Gastroesophageal sphincter (tissue), 4 donors: ENCODE measurements around the gene ANKRD33. TPM values are rescaled to one million over a fixed set of nuclear protein-coding genes. Genes with fewer than 3 reads are reported as not detected.

Source experiments
- ATAC-seq: fragments of 150-250 bp; one replicate; pipeline ENCODE4 v1.9.1; 2016; ENCODE audit warnings: mild to moderate bottlenecking, moderate library complexity
- H3K27ac ChIP-seq, 4 donors: fragments of 200-600 bp; sonication (generic) in 3 of 4; 1 replicate in 3 of 4; 2 replicates in 1 of 4; pipeline ENCODE4 v1.5.1; 2016 to 2019
- H3K27me3 ChIP-seq: fragments of 200-600 bp; sonication (generic); one replicate; pipeline ENCODE4 v1.5.1; 2019
- H3K36me3 ChIP-seq, 2 donors: fragments of 200-600 bp; sonication (generic); one replicate each; pipeline ENCODE4 v1.5.1; 2019; ENCODE audit warnings: control low read depth in 1 of 2
- H3K4me1 ChIP-seq, 3 donors: fragments of 200-600 bp; sonication (generic); 1 replicate in 2 of 3; 2 replicates in 1 of 3; pipeline ENCODE4 v1.5.1; 2016 to 2019; ENCODE audit warnings: control low read depth in 2 of 3
- H3K4me3 ChIP-seq, 2 donors: fragments of 200-600 bp; sonication (generic); one replicate each; pipeline ENCODE4 v1.5.1; 2019; ENCODE audit warnings: mild to moderate bottlenecking in 1 of 2, moderate library complexity in 1 of 2
- H3K9me3 ChIP-seq, 3 donors: fragments of 200-600 bp; sonication (generic); one replicate each; pipeline ENCODE4 v1.5.1; 2017 to 2019; ENCODE audit warnings: control low read depth in 2 of 3
- EP300 ChIP-seq: sonication (generic); formaldehyde crosslinking; IDR thresholded peaks from one replicate; pipeline ENCODE4 v1.6.1; 2017; ENCODE audit warnings: antibody characterized with exemption, mild to moderate bottlenecking
- POLR2A ChIP-seq, 2 donors: fragments of 450-650 bp; IDR thresholded peaks; one replicate each; pipeline ENCODE4 v1.6.1; 2017; ENCODE audit warnings: antibody characterized with exemption in 2 of 2, mild to moderate bottlenecking in 2 of 2, moderate library complexity in 1 of 2
- POLR2AphosphoS5 ChIP-seq: sonication (generic); formaldehyde crosslinking; IDR thresholded peaks from one replicate; pipeline ENCODE4 v1.6.1; 2017; ENCODE audit warnings: antibody characterized with exemption
- WGBS, 2 donors: methylation state at CpG; one replicate each; pipeline ENCODE4 v1.1.5; 2018; ENCODE audit warnings: low coverage in 1 of 2; 5-methylcytosine and 5-hydroxymethylcytosine counted together
- total RNA-seq, 4 donors: library from RNA; depleted of rRNA; stranded (reverse); fragments of >200 nt; gene quantifications; one replicate each; pipeline ENCODE4 v1.1.0, GENCODE V29; 2016
- TF ChIP-seq, protein P1 (sequence below), 4 experiments: fragments of 200-600 bp in 2 of 4; fragments of 450-650 bp in 2 of 4; sonication (generic) in 1 of 4; IDR thresholded peaks; one replicate each; pipeline ENCODE4 v1.5.1; 2017 to 2019; ENCODE audit warnings: antibody characterized with exemption in 4 of 4, mild to moderate bottlenecking in 2 of 4, moderate library complexity in 2 of 4

ANKRD33 gene
- total RNA-seq, 4 donors from 2014 or later: not detected

DNA sequence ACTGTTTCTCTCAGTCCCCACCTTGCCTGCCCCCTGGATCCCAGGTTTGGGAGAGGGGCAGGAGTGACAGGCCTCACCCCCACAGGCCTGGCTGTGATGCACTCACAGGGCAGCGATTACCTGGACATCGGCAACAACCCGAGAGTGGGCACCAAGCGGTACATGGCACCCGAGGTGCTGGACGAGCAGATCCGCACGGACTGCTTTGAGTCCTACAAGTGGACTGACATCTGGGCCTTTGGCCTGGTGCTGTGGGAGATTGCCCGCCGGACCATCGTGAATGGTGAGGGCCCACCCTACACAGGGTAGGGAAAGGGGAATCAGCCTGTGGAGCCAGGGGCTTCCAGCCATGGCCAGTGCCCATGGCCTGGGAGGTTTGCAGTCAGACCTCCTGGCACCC, 28.0 kb downstream of the ANKRD33 start:
- WGBS, 2 donors: 100% methylated on average over 5 to 8 of the region's 11 CpGs
- no peak for ATAC-seq
- H3K4me1 ChIP-seq: peaks cover 0 to 49% (median 27%) of the 10 kb centered on the region in 3 donors
- H3K36me3 ChIP-seq: peaks cover 0 to 41% of the 10 kb centered on the region in 2 donors
- no peak overlapping the region for H3K27ac ChIP-seq
- H3K9me3 ChIP-seq: no peaks in the 10 kb centered on the region
- no peak for TF ChIP-seq EP300
- no peak for TF ChIP-seq POLR2A (IDR thresholded peaks at IDR 0.05)
- TF ChIP-seq POLR2AphosphoS5: no peak
- TF ChIP-seq, protein P1, sequence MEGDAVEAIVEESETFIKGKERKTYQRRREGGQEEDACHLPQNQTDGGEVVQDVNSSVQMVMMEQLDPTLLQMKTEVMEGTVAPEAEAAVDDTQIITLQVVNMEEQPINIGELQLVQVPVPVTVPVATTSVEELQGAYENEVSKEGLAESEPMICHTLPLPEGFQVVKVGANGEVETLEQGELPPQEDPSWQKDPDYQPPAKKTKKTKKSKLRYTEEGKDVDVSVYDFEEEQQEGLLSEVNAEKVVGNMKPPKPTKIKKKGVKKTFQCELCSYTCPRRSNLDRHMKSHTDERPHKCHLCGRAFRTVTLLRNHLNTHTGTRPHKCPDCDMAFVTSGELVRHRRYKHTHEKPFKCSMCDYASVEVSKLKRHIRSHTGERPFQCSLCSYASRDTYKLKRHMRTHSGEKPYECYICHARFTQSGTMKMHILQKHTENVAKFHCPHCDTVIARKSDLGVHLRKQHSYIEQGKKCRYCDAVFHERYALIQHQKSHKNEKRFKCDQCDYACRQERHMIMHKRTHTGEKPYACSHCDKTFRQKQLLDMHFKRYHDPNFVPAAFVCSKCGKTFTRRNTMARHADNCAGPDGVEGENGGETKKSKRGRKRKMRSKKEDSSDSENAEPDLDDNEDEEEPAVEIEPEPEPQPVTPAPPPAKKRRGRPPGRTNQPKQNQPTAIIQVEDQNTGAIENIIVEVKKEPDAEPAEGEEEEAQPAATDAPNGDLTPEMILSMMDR (IDR thresholded peaks at IDR 0.05): no peak
- no peak overlapping the region for H3K4me3 ChIP-seq
- H3K27me3 ChIP-seq: peaks cover 37% of the 10 kb centered on the region

DNA sequence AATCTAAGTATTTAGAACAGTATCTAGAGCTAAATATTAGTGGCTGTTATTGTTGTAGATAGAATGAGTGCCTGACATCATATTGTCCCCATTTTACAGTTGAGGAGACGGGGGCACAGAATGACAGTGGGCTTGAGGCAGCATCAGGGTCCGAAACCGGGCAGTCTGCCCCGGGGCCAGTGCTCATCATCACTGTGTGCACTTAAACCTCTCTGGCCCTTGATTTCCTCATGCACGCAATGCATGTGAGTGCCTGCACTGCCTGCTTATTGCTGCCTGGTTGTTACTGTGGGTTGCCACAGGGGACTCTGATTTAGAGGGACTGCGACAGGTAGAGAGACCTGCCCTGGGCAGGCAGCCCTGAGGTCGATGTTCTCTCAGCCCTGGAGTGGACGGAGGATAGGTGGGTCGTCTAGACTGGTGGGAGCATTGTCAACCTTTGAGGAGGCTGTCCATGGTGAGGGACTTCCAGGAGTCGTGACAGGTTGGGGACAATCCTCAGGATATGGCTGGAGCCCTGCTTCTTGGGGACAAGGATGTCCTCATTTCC, 29.2 kb downstream of the ANKRD33 start:
- Histone ChIP-seq H3K36me3 (peaks cover 0 to 44% of the 10 kb centered on the region in 2 donors), H3K27ac (peak overlapping the region in 2 of 4 donors; percentile 30 to 48), H3K4me3 (no peak overlapping the region), H3K9me3 (no peaks in the 10 kb centered on the region), H3K27me3 (peaks cover 30% of the 10 kb centered on the region), H3K4me1 (peaks cover 0 to 38% (median 18%) of the 10 kb centered on the region in 3 donors)
- TF ChIP-seq POLR2A (IDR thresholded peaks at IDR 0.05) (no peak), EP300 (no peak), POLR2AphosphoS5 (no peak)
- TF ChIP-seq, protein P1 (IDR thresholded peaks at IDR 0.05): no peak
- ATAC-seq: no peak
- 88 to 97% methylated on average over 5 of the region's 10 CpGs for WGBS, 2 donors

DNA sequence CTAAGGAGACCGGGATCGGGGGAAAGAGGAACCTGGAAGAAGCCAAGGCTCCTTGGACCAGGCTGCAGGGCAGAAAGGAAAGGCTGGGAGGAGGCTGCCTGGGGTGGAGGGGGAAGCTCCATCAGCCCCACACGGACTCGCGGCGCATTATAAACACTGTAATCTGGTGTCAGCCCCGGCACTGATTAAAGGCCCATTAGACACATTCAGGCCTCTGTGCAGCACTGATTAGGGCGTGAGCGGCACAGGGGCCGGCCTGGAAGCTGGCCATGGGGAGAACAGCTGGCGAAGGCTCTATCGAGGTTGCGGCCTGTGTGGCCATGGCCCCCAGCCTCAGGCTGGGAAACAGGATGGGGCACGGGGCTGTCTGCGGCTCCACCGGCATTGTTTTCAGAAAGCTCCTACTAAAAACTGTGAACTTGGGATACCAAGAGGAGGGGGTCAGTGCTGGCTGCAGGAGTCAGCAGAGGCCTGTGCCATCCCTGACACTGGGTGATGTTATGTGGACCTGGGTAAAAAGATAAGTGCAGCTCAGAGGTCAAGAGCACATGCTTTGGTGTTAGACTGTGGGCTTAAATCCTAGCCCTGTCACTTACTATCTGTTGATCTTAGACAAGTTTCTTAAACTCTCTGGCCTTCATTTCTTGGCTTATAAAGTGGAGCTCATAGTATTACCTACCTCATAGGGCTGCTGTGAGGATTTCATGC, 30.0 kb downstream of the ANKRD33 start:
- peaks cover 0 to 38% (median 17%) of the 10 kb centered on the region in 3 donors for H3K4me1 ChIP-seq
- no peak for ATAC-seq
- peaks cover 0 to 44% of the 10 kb centered on the region in 2 donors for H3K36me3 ChIP-seq
- no peak for TF ChIP-seq POLR2A (IDR thresholded peaks at IDR 0.05)
- H3K27me3 ChIP-seq: peaks cover 23% of the 10 kb centered on the region
- WGBS, 2 donors: 33 to 40% methylated on average over 8 to 10 of the region's 16 CpGs
- peak overlapping the region in 3 of 4 donors; percentile 30 to 48 (median 47) for H3K27ac ChIP-seq
- no peaks in the 10 kb centered on the region for H3K9me3 ChIP-seq
- no peak overlapping the region for H3K4me3 ChIP-seq

DNA sequence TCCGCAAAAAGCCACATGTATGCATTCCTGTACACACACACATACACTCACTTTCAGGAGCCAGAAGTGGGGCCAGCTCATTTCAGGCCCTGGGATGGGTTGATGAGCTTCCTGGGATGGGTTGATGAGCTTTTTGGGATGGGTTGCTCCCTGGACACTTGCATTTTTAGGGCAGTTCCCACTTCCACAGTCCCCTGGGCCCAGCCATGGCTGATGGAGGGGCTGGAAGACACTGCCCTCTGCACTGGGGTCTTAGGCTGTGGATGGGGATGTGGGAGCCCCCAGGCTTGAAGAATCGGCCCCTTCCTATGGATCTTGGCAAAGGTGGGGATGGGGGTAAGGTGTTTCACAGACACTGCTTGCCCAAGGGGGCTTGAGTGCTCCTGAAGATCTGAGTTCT, 32.1 kb downstream of the ANKRD33 start:
- WGBS, 2 donors: 94 to 100% methylated on average over 1 to 2 of the region's 2 CpGs
- Histone ChIP-seq H3K4me1 (peaks cover 0 to 38% (median 10%) of the 10 kb centered on the region in 3 donors), H3K27ac (no peak overlapping the region), H3K27me3 (peaks cover 18% of the 10 kb centered on the region), H3K36me3 (peaks cover 0 to 39% of the 10 kb centered on the region in 2 donors), H3K4me3 (no peak overlapping the region), H3K9me3 (no peaks in the 10 kb centered on the region)
- TF ChIP-seq POLR2A (IDR thresholded peaks at IDR 0.05) (no peak), EP300 (no peak), POLR2AphosphoS5 (no peak)
- TF ChIP-seq, protein P1 (IDR thresholded peaks at IDR 0.05): no peak
- no peak for ATAC-seq

DNA sequence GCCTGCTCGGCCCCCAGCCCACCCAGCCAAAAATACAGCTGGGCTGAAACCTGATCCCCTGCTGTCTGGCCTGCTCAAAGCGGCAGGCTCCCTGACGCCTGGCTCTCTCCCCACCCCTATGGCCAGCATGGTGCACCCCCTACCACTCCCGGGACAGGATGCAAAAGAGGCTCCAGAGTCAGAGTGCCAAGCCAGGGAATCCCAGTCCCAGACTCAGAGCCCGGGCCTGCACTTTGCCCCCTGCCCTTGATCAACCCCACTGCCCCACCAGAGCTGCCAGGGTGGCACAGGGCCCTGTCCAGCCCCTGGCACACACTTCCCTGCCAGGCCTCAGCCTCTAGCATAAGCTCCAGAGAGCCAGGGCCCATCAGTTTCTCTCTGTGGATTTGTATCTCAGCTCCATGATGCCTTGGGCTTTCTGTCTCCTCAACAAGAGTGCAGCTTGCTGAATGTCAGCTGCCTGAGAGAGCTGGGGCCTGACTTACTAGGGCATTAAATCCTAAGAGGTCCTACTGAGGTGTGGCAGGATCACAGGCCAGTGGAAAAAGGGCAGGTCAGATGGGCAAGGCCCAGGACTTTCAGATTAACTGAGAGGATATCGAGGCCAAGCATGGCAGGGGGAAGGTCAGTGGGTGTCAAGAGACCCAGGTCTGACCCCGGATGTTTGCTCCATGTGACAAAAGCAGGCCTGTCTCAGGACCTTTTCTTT, 33.3 kb downstream of the ANKRD33 start:
- Histone ChIP-seq H3K4me1 (peaks cover 0 to 38% (median 10%) of the 10 kb centered on the region in 3 donors), H3K27me3 (peaks cover 14% of the 10 kb centered on the region), H3K4me3 (no peak overlapping the region), H3K36me3 (peaks cover 0 to 28% of the 10 kb centered on the region in 2 donors), H3K27ac (peak overlapping the region in 1 of 4 donors; percentile 26), H3K9me3 (no peaks in the 10 kb centered on the region)
- 33 to 76% methylated on average over 1 to 2 of the region's 7 CpGs for WGBS, 2 donors
- no peak for ATAC-seq
- TF ChIP-seq POLR2AphosphoS5: no peak
- TF ChIP-seq, protein P1 (IDR thresholded peaks at IDR 0.05): no peak
- TF ChIP-seq EP300: no peak
- TF ChIP-seq POLR2A (IDR thresholded peaks at IDR 0.05): no peak
